HuH-7.5 (cell line): Measurements from ENCODE around the gene SEMA3C.

Experiments
- DNase-seq: peaks from one replicate; pipeline ENCODE4 v3.0.0; 2011; ENCODE audit warnings: low spot score

The SEMA3C gene

DNA sequence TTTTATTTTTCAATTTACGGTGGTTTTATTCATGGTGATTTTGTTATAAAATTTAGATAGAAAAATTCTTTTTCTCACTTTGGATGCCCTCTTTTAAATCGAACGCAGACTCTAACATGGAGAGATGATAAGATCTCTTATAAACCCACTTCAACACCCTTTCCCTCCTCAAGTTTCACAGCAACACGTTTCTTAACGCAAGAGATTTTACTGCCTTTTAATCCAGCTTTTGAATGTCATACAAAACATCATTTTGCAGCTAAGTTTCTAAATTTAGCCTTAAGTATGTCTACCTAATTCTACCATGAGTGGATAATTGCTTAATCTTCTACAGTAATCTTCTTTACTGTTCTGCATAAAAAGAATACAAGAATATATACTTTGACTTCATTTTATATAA lies 70.0 kb downstream of the SEMA3C start:
- DNase-seq = no peak

DNA sequence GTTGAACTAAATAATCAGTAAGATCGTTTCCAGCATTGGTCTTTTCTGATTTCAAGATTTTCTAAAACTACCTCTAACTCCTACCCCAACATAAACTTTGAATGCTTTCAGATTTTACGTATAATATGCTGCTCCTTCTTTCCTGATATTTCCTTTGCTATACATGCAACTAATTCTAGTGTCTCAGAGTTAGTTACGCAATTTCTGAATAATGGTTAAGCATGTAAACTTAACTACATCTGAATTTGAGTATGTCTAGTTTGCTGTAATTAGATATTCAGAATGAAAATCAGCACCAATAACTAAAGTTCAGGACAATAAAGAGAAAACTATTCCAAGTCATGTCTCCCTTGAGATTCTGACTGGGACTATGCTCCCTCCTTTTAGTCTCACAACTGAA lies 71.0 kb downstream of the SEMA3C start:
- no peak for DNase-seq

DNA sequence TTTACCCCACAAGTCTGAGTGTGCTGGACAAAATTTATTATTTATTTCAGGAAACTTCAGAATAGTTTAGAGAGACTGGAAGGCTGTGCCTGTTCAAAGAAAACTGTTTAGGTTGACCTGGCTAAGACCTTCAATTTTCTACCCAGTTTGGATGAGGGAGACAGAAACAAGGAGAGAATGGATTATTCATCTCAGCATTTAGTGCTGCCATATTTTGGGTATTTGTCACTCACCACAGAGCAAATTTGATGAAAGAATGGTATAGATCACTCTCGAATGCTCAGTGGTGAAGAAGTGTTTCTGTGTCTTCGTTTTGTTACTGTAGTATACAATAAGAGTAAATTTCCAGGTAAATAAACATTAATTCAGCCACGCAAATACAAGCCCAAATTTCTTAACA lies 71.8 kb downstream of the SEMA3C start:
- DNase-seq = no peak

DNA sequence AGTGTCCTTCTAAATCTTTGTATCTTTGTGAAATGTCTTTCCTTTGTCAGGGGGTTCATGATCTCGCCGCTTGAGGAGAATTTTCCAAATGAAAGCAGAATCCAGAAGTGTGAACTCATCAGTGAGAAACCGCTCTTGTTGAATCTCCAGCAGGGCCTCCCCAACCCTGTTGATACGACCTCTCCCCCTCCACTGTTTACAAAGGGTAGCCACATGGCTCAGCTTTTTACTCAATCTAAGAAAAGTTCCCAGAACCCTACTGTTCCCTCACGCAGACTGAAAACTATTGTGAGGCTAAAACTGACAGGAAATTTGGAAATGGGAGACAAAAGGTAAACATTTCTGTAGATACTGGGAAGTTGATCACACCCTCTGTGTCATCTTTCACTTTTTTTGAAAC lies 73.9 kb downstream of the SEMA3C start:
- DNase-seq = no peak

DNA sequence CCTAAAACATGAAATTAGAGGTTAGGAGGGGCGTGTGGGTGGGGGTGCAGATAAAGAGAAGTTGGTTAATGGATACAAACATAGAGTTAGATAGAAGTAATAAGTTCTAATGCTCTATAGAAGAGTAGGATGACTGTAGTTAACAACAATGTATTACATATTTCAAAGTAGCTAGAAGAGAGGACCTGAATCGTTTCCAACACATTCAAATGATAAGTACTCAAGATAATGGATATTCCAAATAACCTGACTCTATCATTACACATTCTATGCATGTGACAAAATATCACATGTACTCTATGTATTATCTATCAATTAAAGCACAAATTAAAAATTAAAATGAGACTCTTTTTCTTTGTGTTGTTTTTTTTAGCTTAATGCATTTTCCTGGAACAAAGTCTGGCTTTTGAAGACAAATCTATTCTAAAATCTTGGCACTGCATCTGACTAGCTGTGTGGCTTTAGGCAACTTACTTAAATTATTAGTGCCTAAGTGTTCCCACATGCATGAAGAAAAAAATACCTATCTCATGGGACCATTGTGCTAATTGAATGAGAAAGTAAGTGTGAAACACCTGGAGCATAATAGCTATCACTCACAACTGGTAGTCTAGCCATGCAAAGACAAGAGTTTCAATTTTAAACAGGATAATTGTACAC lies 75.7 kb downstream of the SEMA3C start:
- DNase-seq = no peak

DNA sequence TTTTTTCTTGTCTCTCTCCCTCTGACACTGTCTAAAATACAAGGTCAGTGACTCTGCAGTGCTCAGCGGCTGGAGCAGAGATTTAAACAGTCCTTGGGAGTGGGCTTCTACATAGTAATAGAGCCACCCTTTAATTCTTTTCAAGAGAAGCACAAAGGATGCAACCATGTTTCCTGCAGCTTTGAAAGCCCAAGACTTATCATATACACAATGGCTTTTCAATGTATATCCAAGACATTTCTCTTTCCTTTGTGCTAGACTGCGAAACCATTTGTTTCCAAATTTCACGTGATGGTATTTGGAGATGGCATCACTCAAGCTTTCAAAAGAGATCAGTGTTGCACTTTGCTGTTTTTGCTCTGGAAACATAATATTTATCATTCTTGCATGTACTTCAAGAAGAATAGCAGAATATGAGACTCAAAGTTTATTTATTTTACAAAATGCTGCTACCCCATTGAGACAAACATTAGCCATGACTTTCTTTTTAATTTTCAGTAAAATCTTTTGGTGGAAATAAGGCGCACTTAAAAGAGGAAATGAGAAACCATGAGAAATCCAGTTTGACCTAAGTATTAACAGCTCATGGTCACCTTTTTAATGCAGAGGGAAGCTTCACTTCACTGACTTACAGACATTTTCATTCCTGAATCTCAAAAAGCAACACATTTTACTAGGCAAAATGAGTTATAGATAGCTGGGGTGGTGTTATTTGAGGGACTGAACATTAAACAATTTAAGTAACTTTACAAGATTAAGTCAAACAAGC lies 76.6 kb downstream of the SEMA3C start:
- no peak for DNase-seq

DNA sequence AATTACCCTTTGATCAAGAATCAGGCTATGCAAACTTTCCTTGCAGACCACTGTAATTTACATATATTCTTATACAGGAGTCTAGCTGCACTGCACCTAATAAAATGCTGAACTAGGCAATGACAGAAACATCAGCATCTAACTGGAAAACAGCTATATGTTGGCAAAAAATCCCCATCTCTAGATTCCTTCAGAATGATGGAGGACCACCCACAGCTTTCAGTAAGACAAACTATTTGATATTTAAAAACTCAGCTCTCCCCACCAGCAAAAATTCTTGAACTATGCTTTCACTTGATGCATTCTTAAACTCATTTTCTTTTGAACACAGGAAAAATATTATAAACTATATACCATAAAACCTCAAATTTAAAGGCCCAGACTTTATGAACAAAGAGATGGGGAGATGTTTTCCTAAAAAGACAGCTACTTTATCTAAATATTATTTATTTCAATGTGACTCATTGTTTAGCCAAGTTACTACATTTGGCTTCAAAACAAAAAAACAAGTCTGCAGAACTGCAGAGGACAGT lies 77.4 kb downstream of the SEMA3C start:
- no peak for DNase-seq

DNA sequence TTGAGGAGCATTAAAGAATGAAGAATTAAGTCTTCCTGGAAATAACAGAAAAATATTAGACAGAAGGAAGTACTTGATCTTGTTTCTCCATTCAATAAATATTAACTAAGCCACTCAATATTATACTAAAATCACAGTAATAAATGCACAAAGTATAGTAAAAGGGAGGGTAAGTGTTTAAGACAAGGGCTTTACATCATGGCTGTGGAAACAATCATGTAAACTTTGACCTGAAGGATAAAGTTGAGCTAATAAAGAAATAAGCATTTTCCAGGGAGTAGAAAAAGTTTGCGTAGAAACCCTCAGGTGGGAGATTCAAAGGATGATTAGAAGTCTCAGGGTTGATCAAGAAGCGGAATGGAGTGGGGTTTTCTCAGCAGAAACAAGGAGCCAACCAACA lies 78.2 kb downstream of the SEMA3C start:
- no peak for DNase-seq

DNA sequence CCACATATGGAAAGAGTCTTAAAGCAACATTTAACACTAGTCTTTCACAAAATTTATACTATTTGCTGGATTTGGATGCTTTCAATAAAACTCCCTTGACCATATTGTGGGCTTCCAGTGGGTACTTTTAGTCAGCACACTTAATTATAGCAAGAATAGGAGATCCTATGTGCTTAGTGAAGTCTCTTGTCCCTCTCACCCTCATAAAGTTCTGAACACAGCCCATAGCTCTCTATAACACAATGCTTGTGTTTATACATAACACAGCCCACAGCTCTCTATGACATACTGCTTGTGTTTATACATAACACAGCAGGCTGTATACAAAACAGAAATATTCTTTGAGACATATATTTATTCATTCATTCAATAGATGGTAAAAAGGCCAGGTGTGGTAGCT lies 79.0 kb downstream of the SEMA3C start:
- no peak for DNase-seq

DNA sequence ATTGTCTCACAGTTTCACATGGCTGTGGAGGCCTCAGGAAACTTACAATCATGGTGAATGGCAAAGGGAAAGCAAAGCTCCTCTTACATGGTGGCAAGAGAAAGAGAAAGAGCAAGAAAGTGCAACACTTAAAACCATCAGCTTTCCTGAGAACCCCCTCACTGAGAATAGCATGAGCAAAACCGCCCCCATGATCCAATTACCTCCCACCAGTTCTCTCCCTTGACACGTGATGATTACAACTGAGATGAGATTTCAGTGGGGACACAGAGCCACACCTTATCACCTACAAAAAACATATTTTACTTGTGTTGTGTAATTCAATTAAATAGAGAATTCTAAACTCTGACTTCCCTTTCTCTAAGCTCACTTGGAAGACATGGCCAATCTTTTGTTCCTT lies 80.2 kb downstream of the SEMA3C start:
- DNase-seq = no peak

DNA sequence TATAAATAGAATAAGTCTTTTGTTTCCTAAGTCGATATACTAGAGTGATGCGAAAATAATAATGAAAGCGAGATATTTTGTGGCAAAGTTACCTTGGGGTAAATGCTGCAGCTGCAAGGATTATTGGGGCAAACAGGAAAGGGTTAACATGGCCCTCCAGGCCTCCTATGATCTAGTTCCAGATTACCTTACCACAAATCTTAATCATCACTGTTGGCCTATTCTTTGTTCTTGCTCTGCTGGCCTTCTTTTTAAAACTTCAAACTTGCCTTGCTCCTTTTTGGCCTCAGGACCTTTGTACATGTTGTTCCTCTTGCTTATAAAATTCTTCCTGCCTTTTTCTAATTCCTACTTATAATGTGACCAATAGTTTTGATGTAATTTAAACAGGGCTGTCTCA lies 81.5 kb downstream of the SEMA3C start:
- DNase-seq = no peak

DNA sequence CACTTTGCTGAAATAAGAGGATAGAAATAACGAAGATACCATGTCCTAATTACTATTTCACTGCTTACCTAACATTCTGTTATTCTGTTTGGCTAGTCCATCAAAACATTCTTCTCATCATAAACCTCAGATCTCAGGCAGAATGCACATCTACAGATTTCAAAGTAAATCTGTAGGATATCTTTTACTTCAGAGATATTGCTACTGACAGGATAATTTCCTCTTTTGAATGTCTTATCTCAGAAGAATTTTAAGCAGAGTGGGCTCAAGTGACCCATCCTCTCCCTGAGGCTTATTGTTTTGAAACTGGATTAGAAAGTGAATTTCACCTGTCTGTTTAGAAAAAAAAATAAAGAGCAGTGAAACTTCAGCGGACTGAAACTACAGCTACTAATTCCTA lies 83.6 kb downstream of the SEMA3C start:
- DNase-seq = no peak

DNA sequence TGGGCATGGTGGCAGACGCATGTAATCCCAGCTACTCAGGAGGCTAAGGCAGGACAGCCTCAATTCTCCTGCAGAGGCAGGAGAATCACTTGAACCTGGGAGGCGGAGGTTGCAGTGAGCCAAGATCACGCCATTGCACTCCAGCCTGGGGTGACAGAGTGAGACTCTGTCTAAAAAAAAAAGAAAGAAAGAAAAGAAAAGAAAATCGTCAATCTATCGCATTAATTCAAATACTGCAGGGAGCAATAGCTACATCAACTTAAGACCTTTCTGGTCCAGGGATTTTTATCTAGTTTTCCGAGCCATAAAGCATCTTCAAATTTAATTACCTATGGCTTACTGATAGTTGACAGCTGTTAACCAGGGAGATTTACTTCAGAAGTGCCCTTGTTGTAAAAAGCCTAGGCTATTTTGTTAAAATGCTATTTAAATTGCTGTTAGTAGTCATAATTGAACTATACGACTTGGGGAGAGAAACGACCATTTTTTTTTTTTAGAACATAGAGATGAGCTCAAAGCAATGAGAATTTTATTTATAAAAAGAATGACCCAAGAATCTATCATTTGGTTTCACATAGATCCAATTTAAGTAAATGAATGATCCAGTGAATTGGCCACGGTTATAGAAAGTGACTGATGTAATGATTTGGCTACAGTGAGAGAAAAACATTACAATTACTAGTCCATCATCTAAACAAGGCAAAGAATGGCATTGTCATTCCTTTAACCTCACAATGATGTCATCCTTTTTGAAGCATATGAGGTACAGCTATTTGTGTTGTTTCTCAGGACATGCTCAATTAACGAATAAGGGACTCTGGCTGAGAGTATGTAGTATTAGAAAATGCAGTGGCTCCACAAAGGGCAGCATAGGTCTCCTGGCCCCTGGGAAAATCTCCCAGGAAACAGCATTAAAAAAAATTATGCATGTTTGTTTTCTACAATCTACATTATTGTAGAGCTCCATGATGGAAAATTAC lies 85.3 kb downstream of the SEMA3C start:
- no peak for DNase-seq

DNA sequence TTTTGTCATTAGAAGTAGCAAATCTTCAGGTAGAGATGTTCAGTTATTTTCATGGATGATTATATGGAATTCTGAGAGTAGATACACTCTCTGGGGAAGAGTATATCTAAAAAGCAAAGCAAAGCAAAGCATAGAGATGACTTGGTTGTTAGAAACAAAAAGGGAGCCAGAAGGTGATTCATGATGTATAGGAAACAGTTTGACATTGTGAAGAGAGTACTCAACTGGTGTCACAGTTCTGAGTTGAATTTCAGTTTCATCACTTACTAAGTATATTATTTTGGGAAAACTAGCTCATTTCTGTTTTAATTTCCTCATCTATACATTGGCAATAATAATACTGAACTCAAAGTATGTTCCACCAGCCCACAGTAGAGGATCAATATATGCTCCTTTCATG lies 86.8 kb downstream of the SEMA3C start:
- DNase-seq = no peak

DNA sequence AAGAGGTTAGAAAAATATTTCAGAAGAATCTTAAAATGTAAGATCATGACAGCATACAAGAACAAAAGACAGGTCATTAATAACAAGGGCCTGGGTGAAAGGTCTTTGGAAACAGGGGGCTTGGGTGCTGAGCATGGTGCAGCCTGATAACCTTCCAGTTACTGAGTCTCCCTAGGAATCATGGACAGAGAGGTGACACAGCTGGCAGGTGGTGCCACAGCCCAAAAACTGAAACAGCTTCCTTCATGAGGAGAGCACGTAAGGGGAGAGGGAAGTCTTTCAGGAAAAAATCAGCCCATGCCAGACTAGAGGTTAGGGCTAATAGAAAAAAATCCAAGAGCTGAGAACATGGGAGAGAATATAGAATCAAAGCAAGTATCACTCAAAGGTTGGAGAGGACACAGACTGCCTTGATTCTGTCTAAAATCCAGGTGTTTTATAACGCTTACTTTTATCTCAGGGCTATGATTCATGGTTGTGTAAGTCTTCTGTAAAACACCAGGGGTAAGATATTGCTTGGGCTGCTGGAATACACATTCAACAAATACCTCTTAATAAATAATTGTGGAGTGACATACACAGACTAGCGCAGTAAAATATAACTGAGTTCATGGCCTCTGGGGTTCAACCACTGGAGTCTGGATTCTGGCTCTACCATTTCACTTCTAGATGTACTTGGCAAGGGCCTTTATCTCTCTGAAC lies 88.1 kb downstream of the SEMA3C start:
- no peak for DNase-seq

DNA sequence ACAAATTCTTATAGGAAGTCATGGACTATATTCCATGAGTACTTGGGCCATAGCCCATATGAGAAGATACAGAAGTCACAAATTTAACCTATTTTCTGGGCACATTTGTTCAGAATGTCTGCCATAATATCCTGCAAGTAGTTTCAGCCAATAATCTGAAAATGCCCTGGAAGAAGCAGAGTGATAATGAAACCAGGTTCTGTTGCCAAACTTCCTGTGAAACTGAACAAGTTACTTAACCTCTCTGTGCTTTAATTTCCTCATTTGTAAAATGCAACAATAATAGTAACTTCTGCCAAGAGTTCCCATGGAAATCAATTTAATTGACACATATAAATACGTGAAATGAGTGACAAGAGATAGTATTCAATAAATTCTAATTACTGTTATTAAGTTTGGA lies 88.8 kb downstream of the SEMA3C start:
- no peak for DNase-seq

DNA sequence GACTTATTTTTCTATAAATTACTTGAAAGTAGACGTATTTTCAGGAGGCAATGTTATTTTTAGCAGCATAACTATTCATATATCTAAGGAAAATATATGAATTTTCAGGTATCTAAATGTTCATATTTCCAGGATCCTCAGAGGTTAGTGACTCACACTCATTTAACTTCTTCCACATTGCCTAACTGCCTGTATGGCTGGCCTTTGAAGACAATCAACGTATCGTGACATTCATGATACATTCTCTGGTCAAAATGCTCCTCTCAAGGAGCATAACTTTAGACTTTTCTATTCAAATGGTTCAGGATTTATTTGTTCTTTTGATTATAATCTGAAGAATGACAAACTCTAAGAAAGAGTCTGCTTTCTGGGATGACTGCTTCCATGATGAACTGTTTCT lies 89.3 kb downstream of the SEMA3C start:
- DNase-seq = no peak

DNA sequence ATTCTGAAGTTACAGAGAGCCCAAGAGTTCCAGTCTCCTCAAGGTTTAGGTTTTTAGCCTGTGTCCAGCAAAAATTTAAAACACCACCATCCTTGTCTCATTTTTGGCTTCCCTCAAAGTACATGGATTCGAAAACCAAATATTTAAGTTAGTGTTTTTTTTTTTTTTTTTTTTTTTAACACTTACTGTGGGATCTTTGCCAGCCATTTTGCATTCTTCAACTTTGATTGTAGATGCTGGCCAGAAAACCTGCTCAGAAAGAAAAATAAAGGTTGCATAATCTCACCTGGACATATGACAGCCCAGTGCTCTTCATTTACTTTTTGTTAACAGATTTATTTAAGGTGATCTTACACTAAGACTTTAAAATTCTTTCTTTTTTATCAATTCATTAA lies 91.6 kb downstream of the SEMA3C start:
- no peak for DNase-seq

DNA sequence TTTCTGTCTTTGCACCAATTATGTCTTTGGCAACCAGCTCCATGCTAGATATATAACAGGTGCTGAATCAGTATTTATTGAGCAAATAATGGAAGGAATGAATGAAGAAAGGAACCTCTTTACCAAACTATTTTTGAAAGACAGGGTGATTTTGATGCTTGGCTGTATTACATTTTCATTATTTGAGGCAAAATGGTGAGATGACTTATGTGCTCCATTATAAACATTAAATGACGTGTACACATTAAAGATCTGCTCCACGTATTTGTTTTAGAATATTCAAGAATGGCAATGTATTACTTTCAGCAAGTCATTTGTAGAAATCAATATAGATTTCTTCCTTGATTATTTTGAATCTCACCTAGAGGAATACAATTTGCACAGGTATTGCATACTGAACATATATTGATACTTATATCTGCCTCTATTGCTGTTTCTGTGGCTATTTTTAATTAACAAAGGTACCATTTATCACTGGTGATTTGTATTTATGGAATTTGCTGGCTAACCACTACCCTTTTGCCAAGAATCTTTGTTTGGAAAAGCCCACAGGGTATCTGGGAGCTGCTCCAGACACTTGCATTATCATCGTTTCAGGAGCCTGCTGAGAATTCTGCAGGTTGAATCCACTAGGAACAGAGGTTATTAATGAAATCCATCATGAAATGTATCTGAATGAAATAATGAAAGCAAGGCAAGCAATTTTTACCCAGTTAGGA lies 92.2 kb downstream of the SEMA3C start:
- no peak for DNase-seq

DNA sequence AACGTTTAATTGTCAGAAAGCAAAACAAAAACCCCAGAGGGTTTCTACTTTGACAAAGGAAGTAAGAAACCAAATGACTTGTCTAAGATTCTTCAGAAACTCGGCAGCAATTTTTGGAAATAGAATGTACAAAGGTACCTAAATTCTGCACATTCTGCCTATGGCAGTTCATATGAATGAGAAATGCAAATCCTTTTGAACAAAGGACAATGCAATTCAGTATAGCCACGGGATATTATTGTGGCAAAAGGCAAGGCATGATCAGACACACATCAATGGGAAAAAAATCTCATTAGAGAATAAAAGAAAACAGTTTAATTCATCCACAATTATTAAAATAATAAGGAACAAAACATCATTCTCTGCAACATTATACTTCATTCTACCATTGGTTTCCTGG lies 93.4 kb downstream of the SEMA3C start:
- DNase-seq = no peak

DNA sequence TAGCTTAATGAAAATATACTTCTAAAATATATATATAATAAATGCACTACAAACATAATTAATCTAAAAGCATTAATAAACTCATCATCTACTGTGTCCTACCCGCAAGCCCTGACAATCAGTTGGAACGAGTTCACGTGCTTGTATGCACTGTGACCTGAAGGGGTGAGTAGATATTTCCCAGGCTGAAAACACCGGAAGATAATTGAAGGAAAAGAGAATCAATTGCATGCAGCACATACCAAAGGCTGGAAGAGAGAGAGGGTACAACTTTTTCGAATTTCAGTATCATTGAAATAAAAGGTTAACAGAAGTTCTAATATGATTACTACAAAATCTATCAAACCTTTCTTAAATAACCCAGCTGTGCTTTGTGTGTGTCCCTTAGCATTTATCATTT lies 94.6 kb downstream of the SEMA3C start:
- no peak for DNase-seq
